GM21423 (cell line): Measurements from ENCODE around the gene PPP1CB.
A peak's percentile ranks its signal among the peaks of the same experiment; 100 is the strongest.

ENCODE experiments used
- ATAC-seq: cut with Tn5 transposase; IDR thresholded peaks from one replicate; pipeline ENCODE4 v1.9.1; 2021; ENCODE audit warnings: mild to moderate bottlenecking, moderate library complexity; ENCODE audit not compliant: unreplicated experiment

The PPP1CB gene

DNA sequence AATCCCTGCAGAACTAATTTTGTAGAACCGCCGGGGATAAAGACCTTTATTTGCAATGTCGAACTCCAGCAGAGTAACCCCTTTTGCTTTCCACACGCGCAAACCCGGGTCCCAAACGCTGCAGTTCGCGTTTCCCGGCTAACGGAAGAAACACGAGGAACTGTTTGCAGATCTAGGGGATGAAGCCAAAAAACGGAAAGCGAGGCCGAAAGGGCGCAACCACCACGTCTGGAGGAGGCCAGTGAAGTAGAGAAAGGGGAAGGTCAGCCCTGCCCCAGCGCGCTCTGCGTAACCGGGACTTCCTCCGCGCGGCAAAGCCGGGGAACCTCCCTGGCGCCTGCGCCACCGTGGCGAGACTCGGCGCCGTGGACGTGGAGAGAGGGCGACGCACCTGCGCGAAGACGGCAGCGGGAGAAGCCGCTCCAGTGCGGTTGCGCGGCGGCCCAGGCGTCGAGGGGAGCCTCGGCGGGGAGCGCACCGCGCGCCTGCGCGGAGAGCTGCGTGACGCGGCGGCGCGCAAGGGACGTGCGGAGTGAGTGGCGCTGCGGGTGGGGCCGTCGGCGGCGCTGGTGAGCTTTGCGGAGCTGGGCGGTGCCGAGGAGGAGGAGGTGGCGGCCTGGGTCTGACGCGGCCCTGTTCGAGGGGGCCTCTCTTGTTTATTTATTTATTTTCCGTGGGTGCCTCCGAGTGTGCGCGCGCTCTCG is at the start of gene PPP1CB:
PPP1CB (plus strand) TSS at position 579 of the 704 bp plus-strand sequence. CDS start 295 bp downstream, outside the sequence.
- ATAC-seq: peak; percentile 85

DNA sequence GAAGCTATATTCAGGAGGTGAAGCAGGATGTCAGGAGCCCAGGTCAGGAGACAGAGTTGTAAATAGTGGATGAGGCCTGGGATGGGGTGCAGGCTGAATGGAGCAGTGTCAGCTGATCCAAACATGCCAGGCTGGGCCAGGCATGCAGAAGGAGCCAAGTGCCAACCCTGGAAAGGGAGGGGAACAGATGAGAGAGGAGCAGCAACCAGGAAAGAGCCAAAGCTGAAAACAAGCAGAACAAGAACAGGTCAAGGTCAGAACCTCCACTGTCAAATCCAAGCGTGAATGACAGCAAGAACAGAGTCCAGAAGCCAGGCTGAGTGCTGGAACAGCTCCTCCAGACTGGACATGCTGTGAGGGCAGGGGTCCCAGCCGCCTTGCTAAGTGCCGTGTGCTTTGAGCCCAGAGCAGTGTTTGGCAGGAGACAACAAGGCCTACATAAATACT is 49.2 kb upstream of the PPP1CB start:
- no peak for ATAC-seq

DNA sequence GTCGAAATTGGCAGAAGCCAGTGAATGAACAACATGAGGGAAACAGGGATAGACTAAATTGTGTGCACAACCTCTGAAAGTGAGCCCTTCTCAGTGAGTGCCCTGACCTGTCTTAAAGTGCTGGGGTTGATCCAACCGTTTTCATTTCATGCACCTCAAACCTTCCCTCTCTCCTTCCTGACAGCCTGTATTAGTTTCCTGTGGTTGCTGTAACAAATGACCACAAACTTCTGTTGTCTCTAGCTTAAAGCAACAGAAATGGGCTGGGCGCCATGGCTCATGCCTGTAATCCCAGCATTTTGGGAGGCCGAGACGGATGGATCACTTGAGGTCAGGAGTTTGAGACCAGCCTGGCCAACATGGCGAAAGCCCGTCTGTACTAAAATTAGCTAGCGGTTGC is 48.8 kb upstream of the PPP1CB start:
- ATAC-seq: no peak

DNA sequence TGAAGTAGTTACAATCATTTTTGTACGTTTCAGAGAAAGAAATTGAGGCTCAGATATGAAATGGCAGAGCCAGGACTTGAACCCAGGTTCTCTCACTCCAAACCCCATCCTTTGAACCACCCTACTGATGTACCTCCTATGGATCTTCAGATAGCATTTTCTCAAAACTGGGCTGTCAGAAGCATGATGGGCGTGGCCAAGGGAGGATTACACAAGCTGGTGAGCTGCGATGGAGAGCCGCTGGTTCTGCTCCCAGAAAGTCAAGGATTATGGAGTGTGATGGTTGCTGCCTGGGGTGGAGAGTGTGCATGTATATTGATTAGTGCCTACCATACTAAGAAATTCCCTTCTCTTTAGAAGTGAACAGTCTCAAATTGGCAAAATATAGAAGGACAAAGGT is 47.0 kb upstream of the PPP1CB start:
- ATAC-seq: no peak

DNA sequence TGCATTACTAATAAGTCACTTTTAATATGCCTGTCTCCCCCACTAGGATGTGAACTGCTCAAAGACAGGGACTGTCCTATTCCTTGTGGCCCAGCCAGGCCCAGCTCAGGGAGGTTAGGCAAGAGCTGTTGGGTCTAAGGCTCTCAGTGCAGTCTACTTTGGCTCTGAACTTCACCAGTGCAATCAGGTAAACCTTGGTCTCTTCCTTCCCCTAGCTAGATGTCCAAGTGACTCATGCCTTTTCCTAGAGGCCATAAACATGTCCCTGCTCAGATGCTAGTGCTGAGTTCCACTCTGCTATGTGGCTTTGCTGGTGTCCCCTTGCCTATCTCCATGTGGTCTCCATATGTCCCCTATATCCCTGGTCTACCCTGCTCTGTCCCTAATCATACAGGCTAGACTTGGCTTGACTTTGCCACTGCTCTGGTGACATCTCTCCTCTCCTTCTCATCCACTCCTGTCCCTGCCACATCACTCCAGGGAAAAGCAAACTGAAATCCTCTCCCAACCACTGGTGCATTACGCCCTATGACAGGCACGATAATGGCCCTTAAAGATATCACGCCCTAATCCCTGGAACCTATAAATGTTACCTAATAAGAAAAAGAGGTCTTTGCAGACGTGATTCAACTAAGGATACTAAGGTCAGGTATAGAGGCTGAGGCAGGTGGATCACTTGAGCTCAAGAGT is 45.7 kb upstream of the PPP1CB start:
- no peak for ATAC-seq

DNA sequence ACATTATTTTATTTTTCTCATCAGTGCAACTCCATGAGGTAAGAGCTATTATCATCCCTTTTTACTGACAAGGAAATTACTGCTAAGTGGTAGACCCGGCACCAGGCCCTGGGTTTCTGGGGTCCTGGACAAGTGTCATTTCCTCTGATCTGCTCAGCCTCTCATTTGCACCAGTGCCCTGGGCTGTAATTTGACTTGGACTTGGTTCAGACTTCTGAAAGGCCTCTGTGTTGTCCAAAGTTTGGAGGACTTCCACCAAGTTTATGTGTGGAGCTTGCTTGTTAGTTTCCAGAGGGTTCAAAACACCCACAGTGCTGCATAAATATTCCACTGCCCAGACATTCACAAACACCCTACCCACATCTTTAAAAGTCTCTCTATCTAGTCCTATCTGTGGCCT is 44.0 kb upstream of the PPP1CB start:
- no peak for ATAC-seq

DNA sequence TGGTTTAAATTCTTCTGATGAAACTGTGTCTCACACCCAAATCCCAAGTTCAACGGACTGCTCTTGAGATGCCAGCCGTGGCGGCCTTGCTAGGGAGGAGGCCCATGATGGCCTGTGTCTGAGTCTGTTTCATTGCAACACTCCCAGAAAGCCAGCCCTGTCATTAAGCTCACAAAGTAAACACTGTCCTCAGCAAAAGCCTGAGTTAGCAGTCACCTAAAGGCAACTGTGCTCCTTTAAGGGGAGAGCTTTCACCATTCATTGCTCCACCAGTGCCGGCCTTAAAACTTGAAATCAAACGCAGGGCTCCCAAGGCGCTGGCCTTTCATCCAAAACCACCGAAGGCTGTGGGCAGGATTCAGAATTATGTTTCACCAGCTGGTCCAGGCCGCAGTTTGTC is 42.5 kb upstream of the PPP1CB start:
- ATAC-seq: no peak

DNA sequence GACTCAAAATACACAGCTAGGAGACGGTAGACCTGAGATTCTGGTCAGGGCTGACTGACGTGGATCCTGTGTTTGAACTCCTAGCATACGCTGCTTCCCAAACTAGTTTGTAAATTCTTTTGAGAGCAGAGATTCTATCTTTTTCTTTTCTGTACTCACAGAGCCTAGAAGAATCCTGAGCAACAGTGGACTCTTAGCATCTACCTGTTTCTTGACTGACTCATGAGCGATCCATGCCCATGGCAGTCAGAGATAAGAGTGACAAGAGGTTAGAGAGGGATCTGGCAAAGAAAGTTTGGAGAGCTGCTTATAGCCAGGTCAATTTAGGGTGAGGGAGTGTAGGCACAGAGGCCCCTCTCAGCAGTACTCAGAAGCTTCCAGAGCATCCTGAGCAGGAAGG is 41.1 kb upstream of the PPP1CB start:
- no peak for ATAC-seq

DNA sequence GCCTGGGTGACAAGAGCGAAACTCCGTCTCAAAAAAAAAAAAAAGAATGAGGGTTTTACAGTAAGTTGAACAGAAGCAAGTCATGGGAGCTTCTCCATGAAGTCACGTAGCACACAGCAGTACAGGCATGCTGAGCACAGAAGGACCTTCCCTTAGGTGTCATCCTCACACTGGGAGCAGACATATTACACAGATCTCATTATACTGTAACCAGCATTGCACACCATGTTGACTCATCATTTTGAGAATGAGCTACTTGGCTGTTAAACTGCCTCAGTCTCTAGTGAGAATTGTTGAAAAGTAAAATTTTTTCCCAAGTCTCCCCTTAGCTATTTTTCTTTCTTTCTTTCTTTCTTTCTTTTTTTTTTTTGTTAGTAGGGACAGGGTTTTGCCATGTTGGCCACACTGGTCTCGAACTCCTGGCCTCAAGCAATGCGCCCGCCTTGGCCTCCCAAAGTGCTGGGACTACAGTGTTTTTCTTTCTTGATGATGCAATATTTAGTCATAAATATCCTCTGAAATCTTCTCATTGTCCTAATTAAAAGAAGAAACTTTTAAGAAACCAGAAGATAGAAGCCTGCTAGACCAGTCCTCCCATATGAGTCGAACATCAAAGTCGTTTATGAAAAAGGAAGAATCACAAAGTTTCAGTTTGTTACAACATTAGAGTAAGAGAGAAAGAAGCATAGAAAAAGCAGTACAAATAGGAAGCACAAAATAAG is 37.9 kb upstream of the PPP1CB start:
- ATAC-seq: no peak

DNA sequence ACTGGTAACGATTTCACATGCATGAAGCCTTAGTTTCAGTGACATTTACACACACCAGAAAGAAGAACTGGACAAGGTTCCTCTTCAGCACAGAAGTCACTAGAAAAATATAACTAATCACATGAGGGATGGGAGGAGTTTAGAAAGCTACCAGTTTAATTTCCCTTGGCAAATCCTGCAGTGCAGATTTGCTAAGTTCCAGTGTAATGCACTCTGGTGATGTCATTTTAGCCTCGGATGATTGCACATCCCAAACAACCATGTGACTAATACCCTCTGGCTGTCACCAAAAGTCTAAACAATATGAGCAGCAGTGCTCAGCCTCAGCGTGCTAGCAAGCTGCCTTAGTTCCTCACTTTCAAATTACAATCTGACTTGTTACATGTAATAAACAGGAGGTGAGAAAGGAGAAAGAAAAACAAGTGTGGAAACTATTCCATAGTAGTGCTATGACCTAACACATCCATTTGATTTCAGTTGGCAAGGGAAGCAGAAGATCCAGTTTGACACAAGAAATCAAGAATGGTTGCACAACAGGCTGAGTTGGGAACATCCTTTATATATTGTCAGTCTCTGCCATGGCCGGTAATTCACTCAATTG is 35.3 kb upstream of the PPP1CB start:
- no peak for ATAC-seq

DNA sequence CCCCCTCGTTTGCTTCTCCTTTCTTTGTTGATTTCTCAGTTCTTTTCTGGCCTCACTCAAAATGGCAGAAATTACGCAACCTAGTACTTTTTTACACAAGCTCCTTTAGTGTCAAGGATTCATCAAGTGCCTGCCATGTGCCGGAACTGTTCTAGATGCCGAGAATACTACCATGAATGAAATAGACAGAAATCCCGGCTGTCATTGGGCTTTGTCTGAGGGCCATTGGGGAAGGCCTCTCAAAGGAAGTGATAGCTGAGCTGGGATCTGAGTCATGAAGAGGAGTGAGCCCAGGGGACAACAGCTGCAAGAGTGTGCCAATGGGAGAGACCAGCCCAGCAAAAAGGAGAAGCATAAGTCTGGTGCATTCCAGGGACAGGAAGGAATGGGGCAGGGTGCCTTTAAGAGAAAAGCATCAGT is 34.3 kb upstream of the PPP1CB start:
- ATAC-seq: no peak

DNA sequence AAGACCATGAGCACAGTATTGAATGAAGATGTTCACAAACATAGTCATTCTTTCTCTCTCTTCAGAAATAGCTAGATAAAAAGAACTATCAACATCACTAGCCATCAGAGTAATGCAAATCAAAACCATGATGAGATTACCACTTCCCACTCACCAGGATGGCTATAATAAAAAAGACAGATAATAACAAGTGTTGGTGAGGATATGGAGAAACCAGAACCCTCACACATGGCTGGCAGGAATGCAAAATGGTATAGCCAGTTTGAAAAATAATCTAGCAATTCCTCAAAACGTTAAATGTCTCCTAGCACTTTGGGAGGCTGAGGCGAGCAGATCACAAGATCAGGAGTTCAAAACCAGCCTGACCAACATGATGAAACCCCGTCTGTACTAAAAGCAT is 31.3 kb upstream of the PPP1CB start:
- no peak for ATAC-seq

DNA sequence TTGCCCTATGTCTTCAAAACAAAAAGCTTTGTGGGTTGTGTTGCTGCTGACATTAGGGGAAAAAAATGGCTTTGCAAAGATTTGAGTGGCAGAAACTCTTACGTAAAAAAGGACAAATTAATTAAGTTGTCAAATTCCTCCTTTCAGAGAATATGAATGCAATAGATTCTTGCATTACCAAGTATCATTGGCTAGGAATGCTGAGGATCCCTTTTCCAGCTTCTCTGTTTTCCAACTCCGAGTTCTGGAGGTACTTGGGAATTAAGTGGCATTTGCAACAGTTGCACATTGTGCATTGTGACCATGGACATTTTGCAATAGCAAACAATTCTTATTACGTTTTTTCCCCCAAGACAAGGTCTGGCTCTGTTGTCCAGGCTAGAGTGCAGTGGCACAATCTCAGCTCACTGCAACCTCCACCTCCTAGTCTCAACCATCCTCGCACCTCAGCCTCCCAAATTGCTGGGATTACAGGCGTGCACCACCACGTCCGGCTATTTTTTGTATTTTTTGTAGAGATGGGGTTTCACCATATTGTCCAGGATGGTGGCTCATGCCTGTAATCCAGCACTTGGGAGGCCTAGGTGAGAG is 29.9 kb upstream of the PPP1CB start:
- ATAC-seq: no peak

DNA sequence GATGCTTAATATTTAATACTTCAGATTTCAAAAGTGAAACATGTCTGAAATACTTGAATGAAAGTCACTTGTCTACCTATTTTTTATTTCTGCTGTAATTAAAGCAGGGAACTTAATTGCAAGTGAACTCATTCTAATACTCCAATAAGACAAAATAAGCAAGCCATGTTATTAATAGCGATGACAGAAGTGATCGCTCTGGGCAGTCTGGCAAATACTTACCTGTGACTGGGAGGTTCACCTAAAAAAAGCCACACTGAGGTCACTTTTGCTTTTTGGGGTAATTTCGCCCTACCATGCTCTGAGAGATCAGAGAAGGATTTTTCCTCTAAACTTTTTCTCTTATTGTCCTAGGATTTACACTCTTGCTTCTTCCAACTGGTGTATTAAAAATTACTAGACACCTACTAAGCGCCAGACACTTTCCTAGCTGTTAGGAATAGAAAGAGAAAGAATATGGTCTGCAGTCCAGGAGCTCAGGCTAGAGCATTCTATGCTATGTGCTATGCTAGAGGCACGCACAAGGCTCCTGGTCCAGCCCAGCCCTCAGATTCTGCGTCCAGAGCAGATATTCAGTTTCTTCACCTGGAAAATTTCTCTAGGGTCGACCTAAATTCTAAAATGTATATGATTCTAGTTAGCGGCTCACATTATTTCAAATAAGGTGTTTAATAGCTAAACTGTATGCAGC is 26.5 kb upstream of the PPP1CB start:
- no peak for ATAC-seq

DNA sequence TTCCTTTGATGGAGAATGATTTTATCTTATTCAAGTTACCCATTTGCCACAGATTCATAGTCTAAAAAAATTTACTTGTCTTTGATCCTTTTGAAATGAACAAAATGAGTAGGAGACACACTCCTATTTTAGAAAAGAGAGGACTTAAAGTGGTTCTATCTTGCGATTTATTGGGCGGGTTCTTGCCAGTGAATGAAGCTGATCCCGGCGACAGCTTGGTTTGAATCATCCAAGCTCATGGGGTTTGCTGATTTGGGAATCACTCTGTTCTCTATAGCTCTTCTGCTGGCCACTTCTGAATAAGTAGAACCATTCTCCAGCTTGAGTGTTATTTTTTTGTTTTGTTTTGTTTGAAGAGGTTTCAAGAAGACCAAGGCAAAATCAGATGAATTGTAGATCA is 25.5 kb upstream of the PPP1CB start:
- ATAC-seq: no peak

DNA sequence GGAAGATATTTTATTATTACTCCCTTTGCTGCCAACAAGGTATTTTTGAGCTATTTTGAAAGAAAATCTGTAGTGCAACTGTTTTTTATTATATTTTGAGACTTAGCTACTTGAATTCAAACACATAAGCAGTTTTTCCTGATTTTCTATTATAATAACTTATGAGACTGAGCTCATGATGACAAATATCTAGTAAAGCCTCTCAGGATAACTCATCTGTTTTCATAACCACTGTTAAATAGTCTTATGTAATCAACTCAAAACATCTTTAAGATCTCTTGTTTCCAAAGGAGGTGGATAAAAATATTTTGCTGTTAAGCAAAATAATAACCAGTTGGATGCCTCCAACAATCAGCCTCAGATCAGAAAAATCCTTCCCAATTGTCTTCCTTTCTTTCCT is 21.9 kb upstream of the PPP1CB start:
- no peak for ATAC-seq

DNA sequence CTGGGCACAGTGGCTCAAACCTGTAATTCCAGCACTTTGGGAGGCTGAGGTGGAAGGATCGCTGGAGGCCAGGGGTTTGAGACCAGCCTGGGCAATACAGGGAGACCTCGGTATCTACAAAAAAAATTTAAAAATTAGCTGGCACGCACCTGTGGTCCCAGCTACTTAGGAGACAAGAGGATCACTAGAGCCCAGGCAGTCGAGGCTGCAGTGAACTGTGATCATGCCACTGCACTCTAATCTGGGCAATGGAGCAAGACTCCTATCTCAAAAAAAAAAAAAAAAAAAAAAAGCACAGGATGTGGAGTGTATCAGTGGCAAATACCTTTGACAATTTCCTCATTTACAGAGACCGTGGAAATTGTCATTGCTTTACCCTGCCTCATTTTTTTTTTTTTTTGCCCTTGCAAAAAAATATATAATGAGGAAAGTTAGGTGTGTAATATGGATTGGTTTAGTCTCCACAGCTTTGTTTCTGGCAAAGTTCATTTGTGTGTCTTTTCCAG is 20.9 kb upstream of the PPP1CB start:
- no peak for ATAC-seq

DNA sequence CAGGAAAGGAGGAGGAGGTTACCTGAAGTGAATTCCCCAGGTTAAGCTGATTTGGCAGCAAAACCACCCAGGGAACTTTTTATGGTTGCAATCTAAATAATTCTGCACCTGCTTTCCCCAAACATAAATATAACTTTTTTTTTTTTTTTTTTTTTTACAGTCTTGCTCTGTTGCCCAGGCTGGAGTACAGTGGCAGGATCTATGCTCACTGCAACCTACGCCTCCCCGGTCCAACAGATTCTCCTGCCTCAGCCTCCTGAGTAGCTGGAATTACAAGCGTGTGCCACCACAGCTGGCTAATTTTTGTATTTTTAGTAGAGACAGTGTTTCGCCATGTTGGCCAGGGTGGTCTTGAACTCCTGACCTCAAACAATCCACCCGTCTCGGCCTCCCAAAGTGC is 16.1 kb upstream of the PPP1CB start:
- ATAC-seq: no peak

DNA sequence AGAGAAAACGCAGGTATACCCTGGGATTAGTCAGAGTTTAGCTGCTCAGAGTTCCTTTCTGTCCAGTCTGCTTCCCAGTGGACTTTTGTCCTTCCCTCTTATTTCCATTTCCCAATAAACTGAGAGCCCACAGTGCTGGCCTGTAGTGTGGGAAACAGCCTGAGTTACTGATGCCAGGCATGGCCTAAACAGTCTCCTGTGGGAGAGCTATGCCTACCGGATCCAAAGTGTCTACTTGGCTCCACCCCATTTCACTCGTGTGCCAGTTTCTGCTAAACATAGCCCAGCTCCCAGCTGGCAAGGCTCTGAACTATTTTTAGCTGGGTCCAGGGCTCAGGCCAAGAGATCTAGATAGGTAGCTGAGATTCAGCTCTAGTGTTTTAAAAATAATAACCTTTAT is 15.6 kb upstream of the PPP1CB start:
- no peak for ATAC-seq

DNA sequence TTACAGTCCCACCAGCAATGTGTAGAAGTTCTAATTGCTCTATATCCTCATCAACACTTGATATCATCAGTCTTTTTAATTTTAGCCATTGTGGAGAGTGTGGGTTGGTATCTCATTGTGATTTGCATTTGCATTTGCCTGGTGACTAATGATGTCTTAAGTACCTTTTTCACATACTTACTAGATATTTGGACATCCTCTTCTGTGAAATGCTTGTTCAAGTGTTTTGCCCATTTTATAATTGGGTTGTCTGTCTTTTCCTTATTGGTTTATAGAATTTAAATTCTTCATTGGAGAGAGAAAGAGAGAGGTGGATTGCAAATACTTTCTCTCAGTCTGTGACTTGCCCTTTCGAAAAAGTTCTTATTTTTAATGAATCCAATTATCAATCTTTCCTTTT is 14.0 kb upstream of the PPP1CB start:
- no peak for ATAC-seq
